T-cell (primary cell): ENCODE data around the gene GALNT9. TPM values are rescaled to one million over a fixed set of nuclear protein-coding genes. Genes with fewer than 3 reads are reported as not detected.

Source experiments
- ATAC-seq, 4 experiments: fragments of 200-7000 bp in 3 of 4; fragments of 150-1000 bp in 1 of 4; cut with Tn5 transposase; replicated peaks in 1 of 4; 1 replicate in 3 of 4; 2 replicates in 1 of 4; pipeline ENCODE4 v1.10.0; 2021; ENCODE audit warnings: moderate library complexity in 3 of 4, mild to moderate bottlenecking in 2 of 4, moderate number of reproducible peaks in 1 of 4
- CTCF ChIA-PET, 2 donors: fragments of 300-600 bp; sonication (Branson Sonifier 250); formaldehyde crosslinking; loops; one replicate each; lab custom pipeline; 2022; ENCODE audit warnings: antibody characterized with exemption in 2 of 2; lab: Charles Lee
- POLR2A ChIA-PET, 2 donors: fragments of 300-600 bp; sonication (Branson Sonifier 250); formaldehyde crosslinking; loops; one replicate each; lab custom pipeline; 2022; ENCODE audit warnings: antibody characterized with exemption in 2 of 2; lab: Charles Lee
- DNase-seq, 35 experiments: peaks; one replicate each; pipeline versions ENCODE4 v3.0.0 to v3.0.0-alpha.2; 2013 to 2023
- H3K27ac ChIP-seq: one replicate; pipeline ENCODE4 v1.5.1; 2013; ENCODE audit warnings: low read length
- H3K27me3 ChIP-seq, 2 experiments: replicated peaks in 1 of 2; 1 replicate in 1 of 2; 2 replicates in 1 of 2; pipeline versions ENCODE4 v1.6.1 to v1.7.0; 2013; ENCODE audit warnings: low read length in 1 of 2, mixed read lengths in 1 of 2; ENCODE audit not compliant: control insufficient read depth in 2 of 2, insufficient read depth in 2 of 2; ENCODE audit errors: extremely low read depth in 1 of 2
- H3K36me3 ChIP-seq, 2 donors: 1 replicate in 1 of 2; 2 replicates in 1 of 2; pipeline versions ENCODE4 v1.6.1 to v1.7.0; 2013; ENCODE audit warnings: low read length in 1 of 2; ENCODE audit not compliant: control insufficient read depth in 2 of 2, insufficient read depth in 1 of 2; ENCODE audit errors: extremely low read depth in 1 of 2
- H3K4me1 ChIP-seq, 2 experiments: 1 replicate in 1 of 2; 2 replicates in 1 of 2; pipeline versions ENCODE4 v1.6.1 to v1.7.0; 2013; ENCODE audit warnings: low read length in 2 of 2, mixed read lengths in 1 of 2; ENCODE audit not compliant: insufficient read depth in 2 of 2, control insufficient read depth in 1 of 2; ENCODE audit errors: extremely low read depth in 1 of 2
- H3K4me3 ChIP-seq, 2 donors: 1 replicate in 1 of 2; 2 replicates in 1 of 2; pipeline versions ENCODE4 v1.5.1 to v1.7.0; 2013; ENCODE audit warnings: mild to moderate bottlenecking in 2 of 2, low read length in 1 of 2, moderate library complexity in 1 of 2; ENCODE audit not compliant: control insufficient read depth in 1 of 2; ENCODE audit errors: extremely low read depth in 1 of 2
- H3K9me3 ChIP-seq: 2 replicates; pipeline ENCODE4 v1.7.0; 2013
- H3K27ac Mint-ChIP-seq, 2 donors: one replicate each; pipeline ENCODE4 v1.8.0; 2020 to 2021; ENCODE audit warnings: mild to moderate bottlenecking in 2 of 2, mixed read lengths in 2 of 2
- H3K27me3 Mint-ChIP-seq, 2 donors: one replicate each; pipeline ENCODE4 v1.8.0; 2021 to 2022; ENCODE audit warnings: mixed read lengths in 2 of 2
- H3K36me3 Mint-ChIP-seq: one replicate; pipeline ENCODE4 v1.8.0; 2021; ENCODE audit warnings: mixed read lengths
- H3K4me1 Mint-ChIP-seq, 3 donors: one replicate each; pipeline ENCODE4 v1.8.0; 2020 to 2022; ENCODE audit warnings: mixed read lengths in 3 of 3, mild to moderate bottlenecking in 1 of 3
- H3K4me3 Mint-ChIP-seq, 3 donors: one replicate each; pipeline ENCODE4 v1.8.0; 2020 to 2022; ENCODE audit warnings: mild to moderate bottlenecking in 3 of 3, mixed read lengths in 3 of 3, moderate library complexity in 3 of 3
- H3K9me3 Mint-ChIP-seq, 3 donors: one replicate each; pipeline ENCODE4 v1.8.0; 2020 to 2022; ENCODE audit warnings: mixed read lengths in 3 of 3
- WGBS: methylation state at CpG from one replicate; pipeline ENCODE4 v1.1.5; 2013; ENCODE audit warnings: missing lambda C conversion rate; ENCODE audit not compliant: insufficient coverage; 5-methylcytosine and 5-hydroxymethylcytosine counted together
- total RNA-seq, 35 experiments: library from RNA in 6 of 35; stranded (reverse) in 6 of 35; fragments of 120-200 nt in 1 of 35; gene quantifications; one replicate each; pipeline versions ENCODE4 v1.2.1 to v1.2.4 and lab custom pipeline; 2013 to 2026

The GALNT9 gene
- total RNA-seq, 5 donors from 2014 or later (not counting 1 experiment from before 2014, with no cell fraction given): 0.72 TPM; not detected in 4

DNA sequence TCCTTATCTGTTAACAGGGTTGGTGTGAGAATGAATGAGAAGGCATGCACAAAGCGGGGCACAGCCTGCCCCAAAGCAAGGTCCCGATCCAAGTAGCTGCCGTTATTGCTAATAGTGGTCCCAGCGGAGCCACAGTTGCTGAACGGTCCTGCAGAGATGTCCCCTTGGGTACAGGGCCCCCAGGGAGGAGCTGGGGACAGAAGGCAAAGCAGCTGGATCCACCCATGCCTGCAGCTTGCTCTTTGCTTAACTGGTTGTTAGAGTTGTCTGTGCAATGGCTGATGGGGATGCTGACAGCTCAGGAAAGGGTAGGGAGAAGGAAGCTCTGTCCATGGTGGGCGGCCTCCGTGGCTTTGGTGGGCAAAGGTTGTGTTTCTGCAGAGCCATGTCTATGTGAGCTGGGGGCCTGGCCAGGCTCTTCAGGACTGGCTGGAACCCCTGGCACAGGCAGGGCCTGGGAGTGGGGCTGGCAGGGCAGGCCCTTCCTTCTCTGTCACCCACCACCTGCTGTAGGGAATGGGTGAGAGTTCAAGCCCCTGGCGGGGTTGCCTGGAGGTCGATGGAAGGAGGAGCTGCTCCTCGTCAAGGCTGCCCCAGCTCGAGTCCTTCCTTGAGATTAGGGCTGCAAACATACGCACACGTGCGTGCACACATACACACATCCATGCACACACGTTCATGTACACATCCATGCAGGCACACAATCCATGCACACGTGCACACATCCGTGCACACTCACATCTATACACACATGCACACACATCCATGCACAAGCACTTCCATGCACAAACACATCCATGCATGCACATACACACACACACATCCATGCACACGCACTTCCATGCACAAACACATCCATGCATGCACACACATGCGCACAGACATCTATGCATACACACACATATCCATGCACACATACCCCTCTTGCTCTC is 149.7 kb downstream of the GALNT9 start:
- Histone ChIP-seq H3K4me1 (peaks cover 10 to 29% of the 10 kb centered on the region in 2 experiments), H3K27me3 (peaks cover 0 to 31% of the 10 kb centered on the region in 2 experiments), H3K4me3 (no peak overlapping the region), H3K27ac (no peak overlapping the region), H3K9me3 (peaks cover 3% of the 10 kb centered on the region), H3K36me3 (no peaks in the 10 kb centered on the region)
- no peaks in the 10 kb centered on the region for H3K36me3 Mint-ChIP-seq
- H3K4me3 Mint-ChIP-seq: peak overlapping the region in 2 of 3 donors; percentile 84 to 86
- no peak for DNase-seq
- H3K9me3 Mint-ChIP-seq: no peaks in the 10 kb centered on the region
- H3K27ac Mint-ChIP-seq: peak overlapping the region; percentile 82 to 96
- peaks cover 32 to 46% (median 40%) of the 10 kb centered on the region in 3 donors for H3K4me1 Mint-ChIP-seq
- H3K27me3 Mint-ChIP-seq: no peaks in the 10 kb centered on the region
- POLR2A ChIA-PET: interaction anchor here in 1 of 2 donors (0.6 kb wide), 1 partner anchor 63 kb away, joined by 3 read pairs; no protein-coding TSS in a partner anchor
- WGBS: 88% methylated on average over 16 of the region's 19 CpGs
- ATAC-seq: no peak
- CTCF ChIA-PET: no interaction called here

- Histone ChIP-seq H3K4me3 (peak overlapping the region in 1 of 2 donors; percentile 33), H3K27ac (peak overlapping the region; percentile 28), H3K27me3 (peaks cover 0 to 38% of the 10 kb centered on the region in 2 experiments), H3K4me1 (peaks cover 12 to 33% of the 10 kb centered on the region in 2 experiments), H3K9me3 (no peaks in the 10 kb centered on the region), H3K36me3 (no peaks in the 10 kb centered on the region)
- POLR2A ChIA-PET: no interaction called here
- Mint-ChIP-seq H3K4me1 (peaks cover 32 to 45% (median 40%) of the 10 kb centered on the region in 3 donors), H3K36me3 (no peaks in the 10 kb centered on the region), H3K27me3 (no peaks in the 10 kb centered on the region), H3K9me3 (no peaks in the 10 kb centered on the region), H3K27ac (peak overlapping the region; percentile 82 to 96), H3K4me3 (peak overlapping the region; percentile 79 to 86 (median 84))
- peak; percentile 70 to 87 (median 76) for ATAC-seq
- 50% methylated on average over 36 of the region's 39 CpGs for WGBS
- peak in 32 of 35 experiments; percentile 33 to 79 (median 60) for DNase-seq
- CTCF ChIA-PET: no interaction called here
Observed at GRCh38 chr12:132178801-132179401, 150.5 kb downstream of the GALNT9 start.

GRCh38 chr12:132178316-132178715 is 151.1 kb downstream of the GALNT9 start:
- Histone ChIP-seq H3K4me3 (peak overlapping the region in 1 of 2 donors; percentile 33), H3K27ac (peak overlapping the region; percentile 28), H3K4me1 (peaks cover 12 to 39% of the 10 kb centered on the region in 2 experiments), H3K36me3 (no peaks in the 10 kb centered on the region), H3K27me3 (peaks cover 0 to 44% of the 10 kb centered on the region in 2 experiments), H3K9me3 (no peaks in the 10 kb centered on the region)
- DNase-seq (no peak), ATAC-seq (no peak)
- Mint-ChIP-seq H3K27me3 (peaks cover 0 to under 1% of the 10 kb centered on the region in 2 donors), H3K27ac (peak overlapping the region; percentile 82 to 96), H3K4me1 (peaks cover 34 to 48% (median 42%) of the 10 kb centered on the region in 3 donors), H3K9me3 (no peaks in the 10 kb centered on the region), H3K4me3 (peak overlapping the region; percentile 79 to 86 (median 84)), H3K36me3 (no peaks in the 10 kb centered on the region)
- ChIA-PET CTCF (no interaction called here), POLR2A (no interaction called here)
- 0% methylated on average over 7 of the region's 8 CpGs for WGBS

- POLR2A ChIA-PET: no interaction called here
- ATAC-seq (no peak), DNase-seq (no peak)
- no peak overlapping the region for H3K27ac ChIP-seq
- no peaks in the 10 kb centered on the region for H3K9me3 ChIP-seq
- no peak overlapping the region for H3K4me3 ChIP-seq
- Mint-ChIP-seq H3K9me3 (no peaks in the 10 kb centered on the region), H3K4me1 (peaks cover 40 to 53% (median 50%) of the 10 kb centered on the region in 3 donors), H3K27me3 (peaks cover 0 to 8% of the 10 kb centered on the region in 2 donors), H3K27ac (no peak overlapping the region), H3K4me3 (peak overlapping the region in 1 of 3 donors; percentile 45), H3K36me3 (no peaks in the 10 kb centered on the region)
- no peaks in the 10 kb centered on the region for H3K36me3 ChIP-seq
- CTCF ChIA-PET: no interaction called here
- 92% methylated on average over 23 of the region's 25 CpGs for WGBS
- H3K27me3 ChIP-seq: peaks cover 0 to 57% of the 10 kb centered on the region in 2 experiments
- peaks cover 12 to 48% of the 10 kb centered on the region in 2 experiments for H3K4me1 ChIP-seq
Observed at GRCh38 chr12:132176920-132177551, 152.4 kb downstream of the GALNT9 start.

- CTCF ChIA-PET: no interaction called here
Observed at GRCh38 chr12:132176385-132176919, 152.9 kb downstream of the GALNT9 start.

More at GRCh38 chr12:132176385-132176919, 152.9 kb downstream of the GALNT9 start:
- Histone ChIP-seq H3K36me3 (no peaks in the 10 kb centered on the region), H3K4me3 (no peak overlapping the region), H3K27me3 (peaks cover 0 to 63% of the 10 kb centered on the region in 2 experiments), H3K9me3 (no peaks in the 10 kb centered on the region), H3K27ac (no peak overlapping the region), H3K4me1 (peaks cover 12 to 48% of the 10 kb centered on the region in 2 experiments)
- no peak for DNase-seq
- Mint-ChIP-seq H3K27ac (no peak overlapping the region), H3K36me3 (no peaks in the 10 kb centered on the region), H3K27me3 (peaks cover 0 to 8% of the 10 kb centered on the region in 2 donors), H3K4me3 (peak overlapping the region in 1 of 3 donors; percentile 45), H3K9me3 (no peaks in the 10 kb centered on the region), H3K4me1 (peaks cover 40 to 51% (median 49%) of the 10 kb centered on the region in 3 donors)
- POLR2A ChIA-PET: no interaction called here
- 88% methylated on average over 14 of the region's 19 CpGs for WGBS
- no peak for ATAC-seq
